Effector CD4-positive, alpha-beta T cell (primary cell): ENCODE results near the gene FAM131C.
"Not testable (repeated sequence)": the region's sequence is repeated elsewhere in the genome, so short reads cannot be mapped to it uniquely, and the experiment has no call there.

Experiments
- DNase-seq: peaks from one replicate; pipeline ENCODE4 v3.0.0-alpha.2; 2020

Gene FAM131C

DNA sequence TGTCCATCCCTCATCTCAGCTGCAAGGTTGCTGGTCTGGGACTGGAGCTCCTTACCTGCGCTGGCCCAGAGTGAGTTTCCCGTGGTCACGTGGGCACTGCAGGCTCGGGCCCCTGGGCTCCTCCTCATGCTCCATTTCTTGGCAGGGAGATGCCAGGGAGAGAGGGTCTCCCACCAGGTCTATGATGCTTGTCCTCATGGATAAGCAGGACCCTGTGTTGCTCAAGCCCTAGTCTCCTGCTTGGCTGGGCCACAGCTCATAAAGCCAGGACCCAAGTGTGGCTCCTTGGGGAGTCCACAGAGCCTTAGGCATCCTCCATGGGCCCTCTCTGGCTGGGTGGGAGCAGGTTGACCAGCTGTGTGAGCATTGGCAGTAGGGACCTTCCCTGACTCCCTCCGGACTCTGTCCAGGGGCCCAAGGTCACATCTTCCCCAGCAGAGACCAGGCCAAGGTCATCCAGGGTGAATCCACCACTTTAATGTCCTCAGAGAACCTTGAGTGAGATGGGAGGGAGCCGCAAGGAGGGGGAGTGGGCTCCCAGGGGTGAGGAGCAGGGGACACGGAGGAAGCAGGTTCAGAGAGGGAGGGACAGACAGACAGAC lies 16.0 kb downstream of the FAM131C start:
- not testable (repeated sequence) for DNase-seq

DNA sequence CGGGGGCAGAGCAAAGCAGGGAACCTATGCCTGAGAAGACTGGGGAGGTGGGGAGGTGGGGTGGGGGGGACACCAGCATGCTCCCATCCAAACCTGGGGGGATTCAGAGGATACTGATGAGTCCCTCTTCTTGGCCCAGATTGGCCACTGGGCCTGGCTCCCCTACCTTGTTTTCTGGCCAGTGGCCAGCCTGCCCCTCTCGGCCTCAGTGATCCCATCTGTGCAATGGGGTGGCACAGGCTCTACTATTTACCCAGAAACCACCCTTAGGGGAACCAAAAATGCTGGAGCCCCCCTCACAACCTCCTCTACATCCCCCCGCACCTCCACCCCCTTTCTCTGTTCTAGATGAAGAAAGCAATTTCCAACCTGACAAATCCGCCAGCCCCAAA lies 16.9 kb downstream of the FAM131C start:
- not testable (repeated sequence) for DNase-seq

GRCh38 chr1:16055613-16056520 lies 17.6 kb downstream of the FAM131C start:
- peak; percentile 75 for DNase-seq

DNA sequence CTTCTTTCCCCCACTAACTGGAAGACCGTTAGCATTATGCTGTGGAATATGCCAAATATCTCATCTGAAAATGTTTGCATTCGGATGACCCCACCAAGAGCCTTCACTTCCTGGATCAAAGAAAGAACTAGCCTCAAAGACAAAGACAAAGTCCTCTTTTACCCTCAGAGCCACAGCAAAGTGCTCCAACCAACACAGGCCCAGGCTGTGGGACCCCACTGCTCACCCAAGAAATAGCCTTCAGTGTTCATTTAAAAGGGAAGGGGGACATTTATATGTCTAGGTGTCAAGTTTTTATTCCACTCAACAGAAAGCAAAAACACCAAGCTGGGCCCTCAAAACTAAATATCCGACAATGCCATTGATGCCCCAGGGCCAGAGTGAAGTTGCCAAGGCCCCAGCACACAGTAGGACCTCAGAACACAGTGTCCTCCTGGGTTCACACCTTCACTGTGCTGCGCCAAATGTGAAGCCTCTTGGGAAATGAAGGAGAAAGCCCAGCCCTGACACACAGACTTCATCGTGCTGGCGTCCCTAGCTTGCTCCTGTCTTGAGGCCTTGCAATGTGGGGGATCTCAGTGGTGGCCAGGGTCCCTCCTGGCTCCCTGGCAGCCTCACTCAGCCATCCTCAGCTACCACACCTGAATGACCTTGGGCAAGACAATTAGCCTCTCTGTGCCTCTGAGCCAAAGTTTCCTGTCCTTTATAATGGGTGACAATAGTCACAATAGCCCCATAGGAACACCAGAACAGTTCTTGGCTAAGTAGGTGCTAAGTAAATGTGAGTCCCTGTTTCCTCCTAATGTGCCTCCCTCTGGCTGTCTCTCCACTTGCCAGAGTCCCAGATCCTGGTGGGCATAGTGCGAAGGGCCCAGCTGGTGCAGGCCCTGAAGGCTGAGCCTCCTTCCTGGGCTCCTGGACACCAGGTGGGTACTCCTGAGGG lies 18.6 kb downstream of the FAM131C start:
- DNase-seq = no peak

DNA sequence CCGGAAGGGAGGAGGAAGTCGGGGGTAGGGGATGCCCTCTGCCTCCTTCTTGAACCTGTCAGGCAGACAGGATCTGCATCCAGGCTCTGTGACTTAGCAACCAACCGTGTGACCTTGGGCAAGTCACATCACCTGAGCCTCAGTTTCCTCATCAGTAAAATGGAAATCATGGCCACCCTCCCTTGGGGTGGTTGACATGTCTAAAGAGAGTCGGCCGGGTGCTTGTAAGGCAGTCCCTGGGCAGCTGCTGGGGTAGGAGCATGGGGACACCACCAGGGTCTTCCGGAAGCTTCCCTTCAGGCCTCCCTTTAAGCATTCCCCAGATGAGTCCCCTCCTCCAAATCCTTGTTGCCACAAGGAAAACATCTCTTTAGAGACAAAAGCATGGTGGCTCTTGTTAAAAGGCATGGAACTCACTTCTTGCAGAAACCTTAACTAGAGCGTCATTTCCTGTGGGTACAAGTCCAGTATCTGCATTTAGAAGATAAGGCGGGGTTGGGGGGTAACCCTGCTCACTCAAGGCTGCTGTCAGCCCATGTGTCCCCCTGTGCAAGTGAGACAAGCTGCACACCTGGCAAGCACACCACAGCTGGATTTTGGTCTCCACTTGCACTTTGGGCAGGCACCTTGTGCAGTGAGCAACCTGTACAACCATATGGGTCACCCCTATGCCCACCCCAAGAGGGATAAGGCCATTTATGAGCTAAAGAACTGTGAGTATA lies 19.5 kb downstream of the FAM131C start:
- DNase-seq = no peak

- not testable (repeated sequence) for DNase-seq
Observed at GRCh38 chr1:16051949-16052348, 21.5 kb downstream of the FAM131C start.

- DNase-seq = no peak
Observed at GRCh38 chr1:16051039-16051438, 22.4 kb downstream of the FAM131C start.

- DNase-seq = no peak
Observed at GRCh38 chr1:16050328-16050727, 23.1 kb downstream of the FAM131C start.

DNA sequence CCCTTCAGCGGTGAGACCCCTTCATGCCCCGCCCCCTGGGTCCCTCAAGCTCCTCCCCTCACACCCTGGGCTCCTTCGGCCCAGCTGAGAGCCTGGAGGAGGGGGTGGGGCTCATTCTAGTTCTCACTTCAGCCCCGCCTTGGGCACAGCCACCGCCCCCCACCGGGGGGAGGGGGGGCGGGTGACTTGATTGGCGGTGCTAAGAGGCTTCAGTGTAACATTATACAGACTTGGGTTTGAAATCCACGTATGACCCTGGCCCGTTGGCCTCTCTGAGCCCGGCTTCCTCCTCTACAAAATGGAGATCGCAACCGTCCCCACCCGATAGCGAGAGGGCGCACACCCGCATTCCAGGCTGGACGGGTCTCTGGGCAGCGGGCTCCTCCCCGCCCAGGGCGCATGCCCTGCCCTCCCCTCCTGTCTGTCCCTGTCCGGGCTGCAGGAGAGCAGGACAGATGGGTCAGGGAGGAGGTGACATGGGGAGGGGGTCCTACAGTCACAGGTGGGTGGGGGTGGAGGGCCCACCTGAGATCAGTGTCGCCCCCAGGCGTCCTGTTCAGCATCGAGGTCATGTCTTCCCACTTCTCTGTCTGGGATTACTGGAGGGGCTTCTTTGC lies 24.8 kb downstream of the FAM131C start:
- no peak for DNase-seq

GRCh38 chr1:16047791-16048475 lies 25.5 kb downstream of the FAM131C start:
- no peak for DNase-seq

DNA sequence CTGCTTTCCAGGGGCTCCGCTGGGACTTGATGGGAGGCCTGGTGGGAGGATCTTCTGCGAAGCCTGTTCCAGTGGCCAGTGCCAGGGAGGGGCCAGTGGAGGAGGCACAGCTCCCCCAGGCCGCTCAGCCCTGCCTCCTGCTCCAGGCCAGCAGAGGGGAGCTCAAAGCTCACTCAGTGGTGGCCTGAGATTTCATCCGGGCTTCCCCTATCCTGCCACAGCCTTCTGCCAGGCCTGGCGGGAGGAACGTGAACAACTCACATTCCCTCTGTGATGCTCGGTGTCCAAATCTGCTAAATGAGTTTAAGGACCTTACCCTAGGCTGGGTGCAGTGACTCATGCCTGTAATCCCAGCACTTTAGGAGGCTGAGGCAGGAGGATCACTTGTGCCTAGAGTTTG lies 26.6 kb downstream of the FAM131C start:
- DNase-seq = no peak

GRCh38 chr1:16043950-16044349 lies 29.5 kb downstream of the FAM131C start:
- DNase-seq = no peak

DNA sequence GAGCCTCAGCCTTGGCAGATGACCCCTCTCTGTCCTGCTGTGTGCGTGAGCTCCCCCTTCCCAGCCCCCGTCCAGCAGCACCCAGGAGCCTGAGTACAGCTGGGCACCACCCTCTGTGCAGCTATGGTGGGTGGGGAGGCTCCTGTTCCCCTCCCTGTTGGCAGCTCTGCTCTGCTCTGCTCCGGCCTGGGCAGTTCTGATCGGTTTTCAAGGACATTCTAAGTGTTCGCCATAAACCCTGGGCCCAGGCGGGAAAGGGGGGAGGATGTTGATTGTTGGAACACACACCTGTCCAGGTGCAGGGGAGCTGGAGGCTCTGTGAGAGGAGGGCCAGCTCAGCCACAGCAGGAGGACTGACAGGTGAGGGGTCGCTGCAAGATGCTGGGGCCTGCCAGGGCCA lies 29.9 kb downstream of the FAM131C start, which contains the start of gene CLCNKB:
Gene CLCNKB, plus strand, starts transcription at position 262 of the 400 bp plus-strand sequence. CDS start 711 bp downstream, outside the sequence.
- no peak for DNase-seq

DNA sequence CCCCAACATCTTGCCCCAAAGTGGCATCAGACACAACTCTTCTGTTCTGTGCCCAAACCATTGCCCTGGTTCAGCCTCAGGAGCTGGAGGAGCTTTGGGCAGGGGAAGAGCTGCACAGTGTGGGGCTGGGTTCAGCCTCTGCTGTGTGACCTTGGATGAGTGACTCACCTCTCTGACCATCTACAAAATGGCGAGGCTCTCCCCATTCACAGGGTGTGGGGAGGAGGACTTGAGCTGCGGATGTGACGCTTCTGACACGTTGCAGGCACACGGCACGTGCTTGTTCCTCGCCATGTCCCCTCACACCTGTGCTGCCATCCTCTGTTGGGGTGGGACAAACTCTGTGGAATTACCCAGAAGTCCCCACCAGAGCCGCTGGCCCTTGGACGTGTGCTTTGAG lies 30.8 kb downstream of the FAM131C start:
- not testable (repeated sequence) for DNase-seq

DNA sequence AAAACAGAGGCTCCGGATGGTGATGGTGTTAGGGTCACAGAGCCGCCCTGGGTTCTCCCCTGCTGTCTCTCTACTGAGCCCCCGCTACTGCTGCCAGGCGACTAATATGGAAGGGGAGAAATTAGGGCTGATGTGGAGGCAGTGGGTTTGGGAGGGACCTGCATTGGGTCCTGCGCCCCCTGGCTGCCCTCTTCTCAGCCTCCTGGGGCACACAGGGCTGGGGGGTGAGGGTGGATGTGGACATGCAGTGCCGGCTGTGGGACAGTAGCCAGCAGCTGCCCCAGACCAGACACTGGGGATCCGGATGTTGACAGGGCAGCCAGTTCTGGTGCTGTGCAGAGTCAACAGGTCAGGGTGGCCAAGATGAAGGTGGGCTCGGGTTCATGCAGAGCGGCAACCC lies 31.4 kb downstream of the FAM131C start:
- DNase-seq = no peak

GRCh38 chr1:16041200-16041599 lies 32.3 kb downstream of the FAM131C start:
- DNase-seq = no peak

DNA sequence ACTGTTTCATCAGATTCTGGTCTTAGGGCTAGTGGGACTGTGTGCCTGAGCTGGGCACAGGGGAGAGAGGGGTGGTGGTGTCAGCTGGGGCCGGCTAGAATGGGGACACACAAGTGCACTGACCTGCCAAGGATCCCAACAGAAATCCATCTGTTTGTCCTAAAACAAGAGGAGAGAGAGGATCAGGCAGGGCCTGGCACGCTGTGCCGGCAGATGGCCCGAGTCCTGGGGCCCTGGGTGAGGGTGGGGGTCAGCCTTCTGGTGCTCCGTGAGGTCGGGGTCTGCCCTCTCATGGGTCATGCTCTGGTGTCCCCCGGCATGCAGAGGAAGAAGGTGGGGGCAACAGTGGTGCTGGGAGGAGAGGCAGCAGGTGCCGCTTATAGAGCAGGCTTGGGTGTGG lies 33.6 kb downstream of the FAM131C start:
- not testable (repeated sequence) for DNase-seq

- no peak for DNase-seq
Observed at GRCh38 chr1:16038620-16038912, 34.9 kb downstream of the FAM131C start.

DNA sequence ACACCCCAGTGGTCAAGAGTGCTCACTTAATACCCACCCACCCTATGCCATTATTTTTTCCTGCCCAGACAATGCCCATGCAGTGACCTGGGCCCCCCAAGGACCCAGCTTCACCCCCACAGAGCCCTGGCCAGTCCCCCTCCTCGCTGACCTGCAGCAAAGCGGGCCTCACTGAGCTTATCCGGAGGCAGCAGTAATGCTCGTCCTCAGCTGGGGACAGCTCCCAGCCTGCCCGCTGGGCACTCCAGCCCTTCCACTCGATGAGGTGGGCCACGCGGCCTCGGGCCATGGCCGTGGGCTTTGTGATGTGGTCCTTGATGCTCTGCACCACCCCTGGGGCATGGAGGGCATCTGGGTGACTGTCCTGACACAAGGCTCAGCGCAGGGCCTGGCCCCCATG lies 37.0 kb downstream of the FAM131C start:
- not testable (repeated sequence) for DNase-seq

DNA sequence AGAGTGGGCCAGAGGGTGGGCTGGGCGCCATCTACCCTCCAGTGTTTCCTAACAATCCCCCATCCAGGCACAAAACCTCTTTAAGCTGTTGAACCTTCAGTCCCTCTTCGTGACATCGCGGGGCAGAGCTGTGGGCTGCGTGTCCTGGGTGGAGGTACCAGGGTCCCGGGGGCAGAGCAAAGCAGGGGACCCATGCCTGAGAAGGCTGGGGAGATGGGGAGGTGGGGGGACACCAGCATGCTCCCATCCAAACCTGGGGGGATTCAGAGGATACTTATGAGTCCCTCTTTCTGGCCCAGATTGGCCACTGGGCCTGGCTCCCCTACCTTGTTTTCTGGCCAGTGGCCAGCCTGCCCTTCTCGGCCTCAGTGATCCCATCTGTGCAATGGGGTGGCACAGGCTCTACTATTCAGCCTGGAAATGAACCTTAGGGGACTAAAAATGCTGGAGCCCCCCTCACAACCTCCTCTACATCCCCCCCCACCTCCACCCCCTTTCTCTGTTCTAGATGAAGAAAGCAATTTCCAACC lies 40.3 kb downstream of the FAM131C start:
- DNase-seq = not testable (repeated sequence)
